K562 (cell line): ENCODE results near the gene MSRB3. TPM values are rescaled to one million over a fixed set of nuclear protein-coding genes. Genes with fewer than 3 reads are reported as not detected.
"Not testable (repeated sequence)": the region's sequence is repeated elsewhere in the genome, so short reads cannot be mapped to it uniquely, and the experiment has no call there.

Experiments used
- ATAC-seq: fragments of 200-7000 bp; cut with Tn5 transposase; 3 replicates; pipeline ENCODE4 v1.9.1; 2020; ENCODE audit warnings: moderate library complexity
- BruUV-seq: library from RNA; stranded (reverse); fragments of 400-500 nt; replicated peaks from 2 replicates; lab custom pipeline; 2021; lab: Mats Ljungman, UMichigan
- CTCF ChIA-PET: fragments of 300-600 bp; formaldehyde crosslinking; extraction: SDS; loops from one replicate; lab custom pipeline; 2021; ENCODE audit warnings: low intra/inter-chr PET ratio; lab: Yijun Ruan, JAX
- POLR2A ChIA-PET: fragments of 300-600, 350-650 bp; sonication (Branson Sonifier 250); formaldehyde crosslinking; extraction: SDS; loops from one replicate; lab custom pipeline; 2021; ENCODE audit warnings: antibody characterized with exemption, inconsistent platforms; lab: Yijun Ruan, JAX
- DNase-seq, 4 experiments: peaks; one replicate each; pipeline versions ENCODE4 v3.0.0 to v3.0.0-alpha.2; 2011 to 2018; ENCODE audit warnings: low spot score in 3 of 4, mixed read lengths in 3 of 4; ENCODE audit errors: extremely low read depth in 1 of 4
- FAIRE-seq: peaks from 2 replicates; lab custom pipeline; 2011; peaks lifted over from hg19 to GRCh38; lab: Jason Lieb, UNC
- H2AFZ ChIP-seq: 2 replicates; pipeline ENCODE4 v1.6.0; 2011; ENCODE audit warnings: low read depth, low read length, control low read depth, inconsistent platforms
- H3K27ac ChIP-seq: fragments of 200-600 bp; 3 replicates; pipeline ENCODE4 v1.8.0; 2011; ENCODE audit warnings: low read depth, mild to moderate bottlenecking, control low read depth, inconsistent platforms, low read length, moderate library complexity, mixed read lengths; ENCODE audit errors: extremely low read depth
- H3K27me3 ChIP-seq, 2 experiments: fragments of 300-600 bp in 1 of 2; 2 replicates in 1 of 2; 3 replicates in 1 of 2; pipeline versions ENCODE4 v1.6.0 to v1.8.0; 2011; ENCODE audit warnings: inconsistent platforms in 2 of 2, low read length in 2 of 2, mild to moderate bottlenecking in 1 of 2, mixed read lengths in 1 of 2, moderate library complexity in 1 of 2; ENCODE audit not compliant: control insufficient read depth in 2 of 2, insufficient read depth in 2 of 2
- H3K36me3 ChIP-seq: fragments of 300-600 bp; 3 replicates; pipeline ENCODE4 v1.8.0; 2011; ENCODE audit warnings: mild to moderate bottlenecking, low read length, inconsistent platforms; ENCODE audit not compliant: control insufficient read depth, insufficient read depth
- H3K4me1 ChIP-seq, 2 experiments: fragments of 200-600 bp in 1 of 2; replicated peaks in 1 of 2; 2 replicates in 1 of 2; 3 replicates in 1 of 2; pipeline versions ENCODE4 v1.5.1 to v1.8.0; 2011; ENCODE audit warnings: inconsistent platforms in 2 of 2, low read length in 2 of 2, mild to moderate bottlenecking in 1 of 2, mixed read lengths in 1 of 2, moderate library complexity in 1 of 2; ENCODE audit not compliant: control insufficient read depth in 2 of 2, insufficient read depth in 2 of 2
- H3K4me2 ChIP-seq: 2 replicates; pipeline ENCODE4 v1.6.1; 2011; ENCODE audit warnings: low read length, control low read depth, inconsistent platforms, mixed read lengths; ENCODE audit not compliant: insufficient read depth
- H3K4me3 ChIP-seq: fragments of 200-600 bp; sonication (generic), shearing (Covaris generic); 2 replicates; pipeline ENCODE4 v1.5.1; 2016; ENCODE audit warnings: control low read depth, inconsistent platforms
- H3K79me2 ChIP-seq: fragments of 200-600 bp; 3 replicates; pipeline ENCODE4 v1.8.0; 2011; ENCODE audit warnings: low read length, inconsistent platforms; ENCODE audit not compliant: control insufficient read depth, insufficient read depth
- H3K9ac ChIP-seq, 2 experiments: 2 replicates each; pipeline versions ENCODE4 v1.6.0 to v1.6.1; 2011; ENCODE audit warnings: low read depth in 2 of 2, low read length in 2 of 2, control low read depth in 1 of 2, inconsistent platforms in 1 of 2, mild to moderate bottlenecking in 1 of 2, mixed read lengths in 1 of 2; ENCODE audit not compliant: insufficient read depth in 1 of 2
- H3K9me1 ChIP-seq: one replicate; pipeline ENCODE4 v1.6.0; 2011; ENCODE audit warnings: inconsistent platforms, mild to moderate bottlenecking, low read length, moderate library complexity; ENCODE audit not compliant: control insufficient read depth, insufficient read depth
- H3K9me3 ChIP-seq: replicated peaks from 2 replicates; pipeline ENCODE4 v1.5.1; 2011; ENCODE audit warnings: low read depth, low read length, inconsistent platforms; ENCODE audit not compliant: control insufficient read depth, insufficient read depth
- H4K20me1 ChIP-seq: replicated peaks from 2 replicates; pipeline ENCODE4 v1.6.1; 2011; ENCODE audit warnings: low read length, inconsistent platforms, mixed read lengths; ENCODE audit not compliant: control insufficient read depth, insufficient read depth
- EHMT2 ChIP-seq: fragments of 450-650 bp; IDR thresholded peaks from 2 replicates; pipeline ENCODE4 v1.6.1; 2018; ENCODE audit warnings: antibody characterized with exemption
- NFYB ChIP-seq: IDR thresholded peaks from 2 replicates; pipeline ENCODE4 v1.6.1; 2011; ENCODE audit warnings: mild to moderate bottlenecking, moderate library complexity; ENCODE audit not compliant: insufficient read length; ENCODE audit errors: extremely low read depth
- RBM25 ChIP-seq: fragments of 200-400 bp; formaldehyde crosslinking; IDR thresholded peaks from 2 replicates; pipeline ENCODE4 v1.6.1; 2018; ENCODE audit warnings: low read length, low read depth, moderate library complexity; ENCODE audit not compliant: severe bottlenecking
- WGBS: fragments of 100-300 bp; shearing (Covaris generic); methylation state at CpG from one replicate; pipeline ENCODE4 v1.1.6; 2016; ENCODE audit warnings: low coverage, mixed read lengths; ENCODE audit not compliant: insufficient coverage; ENCODE audit errors: missing lambda C conversion rate; 5-methylcytosine and 5-hydroxymethylcytosine counted together
- in situ Hi-C: fragments of 300-500 bp; cut with MboI; formaldehyde crosslinking; loops from 4 replicates; pipeline ENCODE4 v1.15.0; 2018; ENCODE audit warnings: inconsistent platforms, mixed read lengths
- intact Hi-C: fragments of 100-400 bp; cut with micrococcal nuclease; formaldehyde crosslinking; loops from 2 replicates; pipeline ENCODE4 v1.14.2; 2022
- polyA plus RNA-seq, 8 experiments: library from polyadenylated mRNA; depleted of rRNA in 4 of 8; stranded (reverse) in 5 of 8; unstranded in 3 of 8; fragments of >200 nt; fragmentation: Nextera tagmentation in 2 of 8; fragmentation: Illumina TruSeq in 1 of 8; extraction: Ambion mirVana in 2 of 8; extraction: Trizol in 1 of 8; gene quantifications; 2 replicates each; pipeline versions ENCODE4 v1.2.1 to v1.2.3, GENCODE V29; 2011 to 2014; ENCODE audit warnings: inconsistent platforms in 1 of 8, missing spikeins in 1 of 8
- total RNA-seq, 7 experiments: library from RNA; depleted of rRNA in 6 of 7; stranded (reverse); fragments of >200 nt in 6 of 7; fragmentation: Illumina TruSeq in 2 of 7; extraction: Trizol in 2 of 7; gene quantifications; 2 replicates each; pipeline versions ENCODE4 v1.2.1 to v1.2.3, GENCODE V29; 2011 to 2021; ENCODE audit warnings: low replicate concordance in 1 of 7

MSRB3 gene
- total and polyA plus RNA-seq, 9 of the 15 experiments (the other 6 are each of a cell fraction or from before 2014, with no cell fraction given) = 0.04 TPM; not detected in 8

DNA sequence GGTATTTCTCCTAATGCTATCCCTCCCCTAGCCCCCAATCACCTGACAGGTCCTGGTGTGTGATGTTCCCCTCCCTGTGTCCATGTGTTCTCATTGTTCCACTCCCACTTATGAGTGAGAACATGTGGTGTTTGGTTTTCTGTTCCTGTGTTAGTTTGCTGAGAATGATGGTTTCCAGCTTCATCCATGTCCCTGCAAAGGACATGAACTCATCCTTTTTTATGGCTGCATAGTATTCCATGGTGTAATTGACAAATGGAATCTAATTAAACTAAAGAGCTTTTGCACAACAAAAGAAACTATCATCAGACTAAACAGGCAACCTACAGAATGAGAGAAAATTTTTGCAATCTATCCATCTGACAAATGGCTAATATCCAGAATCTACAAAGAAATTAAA, 178.9 kb downstream of the MSRB3 start:
- POLR2A ChIA-PET, intact Hi-C loops, FAIRE-seq, H2AFZ ChIP-seq, H3K27ac ChIP-seq, H3K27me3 ChIP-seq, CTCF ChIA-PET, H3K4me2 ChIP-seq, H4K20me1 ChIP-seq, H3K4me1 ChIP-seq, H3K9ac ChIP-seq, BruUV-seq, H3K9me1 ChIP-seq, H3K4me3 ChIP-seq, DNase-seq, H3K9me3 ChIP-seq, H3K36me3 ChIP-seq, in situ Hi-C loops, ATAC-seq, H3K79me2 ChIP-seq: not testable (repeated sequence)
- TF ChIP-seq RBM25 = peak; percentile 7

DNA sequence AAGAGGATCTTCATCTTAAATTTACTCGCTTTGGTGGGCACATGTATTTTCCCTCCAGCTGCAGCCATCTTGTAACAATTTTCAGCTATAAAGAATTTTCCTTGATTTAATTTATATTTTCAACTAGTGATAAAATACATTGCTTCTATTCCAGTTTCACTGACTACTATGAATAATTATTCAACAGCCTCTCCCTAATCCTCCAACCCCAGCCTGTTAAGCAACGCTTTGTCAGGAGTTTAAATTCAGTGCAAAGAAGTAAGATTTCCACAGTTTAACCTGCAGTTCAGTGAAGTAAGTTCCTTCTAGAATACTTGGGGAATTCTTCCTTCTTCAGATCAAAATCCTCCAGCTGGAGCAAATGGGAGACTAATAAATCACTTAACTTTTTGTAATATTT, 180.2 kb downstream of the MSRB3 start:
- BruUV-seq = no TSS peak
- POLR2A ChIA-PET = no interaction called here
- FAIRE-seq = no peak
- in situ Hi-C loops (no loop called here), intact Hi-C loops (no loop called here)
- Histone ChIP-seq H3K27me3 (no peaks in the 10 kb centered on the region), H3K9me3 (no peaks in the 10 kb centered on the region), H3K27ac (no peak overlapping the region), H2AFZ (no peak overlapping the region), H3K36me3 (no peaks in the 10 kb centered on the region), H3K9ac (no peak overlapping the region), H3K4me1 (no peaks in the 10 kb centered on the region), H3K9me1 (no peaks in the 10 kb centered on the region), H4K20me1 (no peaks in the 10 kb centered on the region), H3K79me2 (no peaks in the 10 kb centered on the region), H3K4me3 (no peak overlapping the region), H3K4me2 (no peak overlapping the region)
- CTCF ChIA-PET = no interaction called here
- no peak for ATAC-seq
- no peak for DNase-seq
- WGBS = 0% methylated on average over 2 of the region's 2 CpGs
- TF ChIP-seq NFYB = no peak
- no peak for TF ChIP-seq EHMT2
